Right renal pelvis (tissue), 4 donors: Measurements from ENCODE around the gene CAMTA2. TPM values are rescaled to one million over a fixed set of nuclear protein-coding genes. Genes with fewer than 3 reads are reported as not detected.

Experiments
- DNase-seq, 4 donors: peaks; one replicate each; pipeline ENCODE4 v3.0.0-alpha.2; 2013; ENCODE audit warnings: low read depth in 4 of 4, low spot score in 3 of 4, missing footprints in 1 of 4
- polyA plus RNA-seq, 4 donors: library from polyadenylated mRNA; unstranded; fragments of 120-200 nt; gene quantifications; one replicate each; pipeline ENCODE4 v1.2.1, GENCODE V29; 2013; ENCODE audit not compliant: insufficient read length in 4 of 4

CAMTA2 gene
- polyA plus RNA-seq, 4 donors, result 24.4 to 27.8 (median 25.3) TPM

GRCh38 chr17:4969047-4969550 lies 18.4 kb downstream of the CAMTA2 start:
- DNase-seq, result no peak

GRCh38 chr17:4968486-4969046 lies 18.9 kb downstream of the CAMTA2 start:
- DNase-seq, result no peak

GRCh38 chr17:4967539-4968485 lies 19.7 kb downstream of the CAMTA2 start, which contains the start of gene SPAG7:
Gene SPAG7 (minus strand): TSS chr17:4967817. CDS start chr17:4967804, 13 bp downstream.
- DNase-seq, result peak; percentile 95 to 99 (median 96)

- peak; percentile 97 to 99 (median 98) for DNase-seq
Measured at GRCh38 chr17:4966844-4967538, 20.5 kb downstream of the CAMTA2 start.

- DNase-seq, result no peak
Measured at GRCh38 chr17:4965311-4965986, 22.0 kb downstream of the CAMTA2 start.

- no peak for DNase-seq
Measured at GRCh38 chr17:4960279-4960922, 27.1 kb downstream of the CAMTA2 start.

GRCh38 chr17:4959261-4959965 lies 28.1 kb downstream of the CAMTA2 start:
- no peak for DNase-seq

- DNase-seq, result no peak
Measured at GRCh38 chr17:4958102-4958501, 29.4 kb downstream of the CAMTA2 start.

- no peak for DNase-seq
Measured at GRCh38 chr17:4956493-4957061, 30.9 kb downstream of the CAMTA2 start.

- no peak for DNase-seq
Measured at GRCh38 chr17:4955091-4955490, 32.4 kb downstream of the CAMTA2 start.

GRCh38 chr17:4953451-4953961 lies 34.0 kb downstream of the CAMTA2 start:
- DNase-seq, result no peak

- no peak for DNase-seq
Measured at GRCh38 chr17:4951486-4951885, 36.0 kb downstream of the CAMTA2 start.

- DNase-seq, result no peak
Measured at GRCh38 chr17:4950746-4951204, 36.7 kb downstream of the CAMTA2 start, which contains the start of gene ENO3. Gene ENO3 (plus strand): TSS chr17:4951119. CDS start chr17:4951830, 711 bp downstream.

GRCh38 chr17:4950075-4950745 lies 37.3 kb downstream of the CAMTA2 start:
- DNase-seq, result no peak

GRCh38 chr17:4949321-4950074 lies 38.0 kb downstream of the CAMTA2 start:
- DNase-seq, result no peak

GRCh38 chr17:4948931-4949320 lies 38.5 kb downstream of the CAMTA2 start:
- DNase-seq, result peak in 2 of 4 donors; percentile 78 to 79
